Activated T-helper 1 cell treated with anti-CD3 and anti-CD28 coated beads, Interleukin-2, amount 50 U/mL, for 16 hours (primary cell): Measurements from ENCODE around the gene DNAH9.

Experiments
- DNase-seq, 2 donors: peaks; one replicate each; pipeline ENCODE4 v3.0.0-alpha.2; 2020; ENCODE audit warnings: low read depth in 1 of 2, low spot score in 1 of 2

Gene DNAH9

GRCh38 chr17:11610999-11611566 is 12.8 kb downstream of the DNAH9 start:
- no peak for DNase-seq

- DNase-seq: no peak
These were observed 14.7 kb downstream of the DNAH9 start for GRCh38 chr17:11612956-11613355.

DNA sequence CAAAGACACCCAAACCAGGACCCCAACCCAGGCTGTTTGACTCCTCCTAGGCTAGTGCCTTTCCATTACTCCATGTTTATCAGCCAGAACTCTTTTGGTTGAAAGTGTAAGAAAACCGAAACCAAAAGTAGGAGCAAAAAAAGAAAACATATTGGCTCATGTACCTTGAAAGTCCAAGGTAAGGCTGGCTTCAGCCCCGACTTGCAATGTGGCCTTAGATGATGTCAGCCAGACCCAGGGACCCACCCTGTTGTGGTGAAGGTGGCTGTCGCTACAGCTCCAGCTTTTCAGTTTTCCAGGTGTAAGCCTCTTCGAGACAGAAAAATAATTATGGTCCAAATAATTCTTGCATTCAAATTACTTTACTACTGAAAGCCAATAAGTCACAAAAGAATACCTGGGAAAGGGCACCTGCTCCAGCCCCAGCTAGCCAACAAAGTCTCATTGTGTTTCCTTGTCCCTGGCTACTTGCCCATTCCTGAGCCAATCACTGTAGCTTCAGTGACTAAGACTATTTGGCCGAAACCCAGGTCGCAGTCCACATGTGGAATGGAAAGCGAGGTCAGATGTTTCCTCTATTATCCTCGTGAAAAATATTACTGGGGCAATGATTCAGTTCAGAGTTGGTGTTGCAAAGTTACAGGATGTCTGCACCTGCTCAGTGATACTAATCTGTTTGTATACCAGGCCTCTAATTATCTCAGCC is 20.7 kb downstream of the DNAH9 start:
- no peak for DNase-seq

DNA sequence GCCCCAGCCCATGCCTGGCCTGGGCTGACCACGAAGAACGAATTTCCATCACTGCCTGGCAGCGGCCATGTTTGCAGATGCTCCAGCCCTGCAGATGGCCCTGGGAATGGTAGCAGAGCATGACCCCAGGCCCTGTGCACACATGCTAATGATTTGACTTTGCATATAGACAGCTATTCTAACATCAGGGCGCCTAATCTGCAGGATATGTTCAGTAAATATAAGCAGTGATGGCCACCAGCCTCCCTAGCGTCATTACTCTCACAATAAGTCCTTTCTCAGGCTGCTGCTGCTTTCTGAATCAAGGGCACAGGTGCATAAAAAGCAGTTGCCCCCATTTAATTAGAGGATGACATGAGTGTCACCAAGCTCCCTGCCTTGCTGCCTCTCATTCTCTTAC is 24.2 kb downstream of the DNAH9 start:
- DNase-seq: no peak

- DNase-seq: no peak
These were observed 26.7 kb downstream of the DNAH9 start for GRCh38 chr17:11624976-11625375.

DNA sequence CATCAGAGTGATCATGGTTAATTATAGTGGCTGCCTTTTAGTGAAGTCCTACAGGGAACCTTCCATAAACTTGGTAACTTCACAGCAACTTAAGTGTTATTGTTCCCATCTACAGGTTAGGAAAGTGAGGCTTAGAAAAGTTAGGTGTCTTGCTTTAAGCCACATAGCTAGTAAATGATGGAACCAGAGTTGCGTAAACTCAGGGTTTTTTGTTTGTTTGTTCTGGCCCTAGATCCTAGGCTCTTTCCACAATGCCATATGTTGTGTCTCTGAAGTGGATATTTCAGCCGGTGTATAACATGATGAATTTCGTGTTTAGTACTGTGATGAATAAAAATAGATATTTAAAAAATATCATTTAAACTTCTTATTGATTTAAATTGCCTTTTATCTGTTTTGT is 27.6 kb downstream of the DNAH9 start:
- no peak for DNase-seq

DNA sequence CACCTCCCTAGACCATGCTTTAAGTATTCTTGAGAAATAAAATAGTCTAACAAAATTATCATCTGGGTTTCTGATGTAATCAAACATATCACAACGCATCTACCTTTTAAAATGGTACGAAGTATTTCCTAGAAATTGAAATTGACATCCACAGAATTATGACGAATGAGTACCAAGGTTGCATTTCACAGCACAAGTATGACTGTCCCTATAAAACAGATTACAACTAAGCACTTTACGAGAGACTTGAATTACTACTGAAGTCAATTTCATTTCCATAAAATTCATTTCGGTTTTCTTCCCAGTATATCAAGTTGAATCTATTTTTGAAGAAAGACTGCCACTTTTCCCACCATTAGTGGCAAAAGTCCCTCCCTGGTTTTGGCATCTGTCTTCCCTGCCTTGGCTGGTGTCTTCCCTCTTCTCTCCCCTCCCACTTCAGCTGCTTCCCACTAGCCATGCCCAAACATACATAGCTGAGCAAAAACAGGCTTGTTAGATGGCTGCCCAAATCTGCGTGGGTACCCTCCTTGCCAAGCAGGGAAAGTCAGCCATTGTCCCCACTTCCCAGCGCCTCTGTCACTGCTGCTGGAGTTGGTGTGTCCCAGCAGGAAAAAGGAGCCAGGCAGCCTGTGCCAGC is 29.2 kb downstream of the DNAH9 start:
- no peak for DNase-seq

DNA sequence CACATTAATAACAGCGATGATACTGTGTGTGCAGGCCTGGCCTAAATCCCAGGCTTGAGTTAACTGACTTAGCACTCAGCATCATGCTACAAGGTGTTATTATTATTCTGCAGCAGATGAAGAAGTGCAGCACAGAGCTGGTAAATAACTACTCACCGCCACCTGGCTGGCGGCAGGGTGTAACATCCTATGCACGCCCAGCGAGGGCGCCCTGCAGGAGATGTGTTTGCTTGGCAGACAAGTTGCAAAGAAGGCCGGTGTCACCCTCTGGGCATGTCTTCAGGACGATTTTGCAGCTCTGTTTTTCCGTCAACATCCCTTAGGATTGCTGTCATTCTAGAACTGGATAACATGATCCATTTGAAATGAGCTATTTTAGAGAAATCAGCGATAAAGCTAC is 30.1 kb downstream of the DNAH9 start:
- DNase-seq: no peak

- no peak for DNase-seq
These were observed 30.6 kb downstream of the DNAH9 start for GRCh38 chr17:11628831-11629230.

DNA sequence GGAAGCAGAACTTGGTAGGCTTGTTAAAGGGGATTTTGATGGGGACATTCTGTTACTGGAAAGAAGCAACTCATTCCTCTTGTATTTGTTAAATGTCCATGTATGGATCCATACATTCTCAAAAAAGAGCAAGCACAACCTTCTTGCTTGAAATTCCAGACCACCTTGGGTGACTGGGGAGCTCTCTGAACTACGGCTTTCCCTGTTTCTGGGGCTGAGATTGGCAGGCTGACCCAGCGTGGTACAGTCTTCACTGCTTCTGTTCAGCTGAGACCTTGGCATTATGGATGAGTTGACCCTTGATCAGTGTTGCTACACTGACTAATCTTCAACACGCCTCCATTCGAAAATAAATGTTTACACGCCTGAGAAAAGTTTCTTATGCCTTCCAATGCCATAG is 38.5 kb downstream of the DNAH9 start:
- no peak for DNase-seq

GRCh38 chr17:11637796-11638195 is 39.5 kb downstream of the DNAH9 start:
- DNase-seq: no peak

DNA sequence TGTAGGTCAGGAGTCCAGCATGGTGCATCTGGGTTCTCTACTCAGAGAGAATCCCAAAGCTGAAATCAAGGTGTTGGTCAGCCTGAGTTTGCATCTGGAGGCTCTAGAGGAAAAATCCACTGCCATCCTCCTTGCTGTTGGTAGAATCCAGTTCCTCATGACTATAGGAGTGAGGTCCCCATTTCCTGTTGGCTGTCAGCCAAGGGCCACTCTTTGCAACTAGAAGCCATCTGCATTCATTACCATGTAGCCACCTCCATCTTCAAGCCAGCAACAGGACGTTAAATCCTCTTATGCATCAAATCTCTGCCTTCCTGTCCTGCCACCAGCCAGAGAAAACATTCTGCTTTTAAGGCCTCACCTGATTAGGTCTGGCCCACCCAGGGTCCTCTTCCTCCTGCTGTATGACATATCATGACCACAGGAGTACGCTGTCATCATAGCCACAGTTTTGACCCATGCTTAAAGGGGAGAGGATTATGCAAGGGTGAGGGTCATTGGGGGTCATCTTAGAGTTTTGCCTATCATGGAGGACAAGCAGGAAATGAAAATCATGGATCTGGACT is 40.5 kb downstream of the DNAH9 start:
- no peak for DNase-seq

DNA sequence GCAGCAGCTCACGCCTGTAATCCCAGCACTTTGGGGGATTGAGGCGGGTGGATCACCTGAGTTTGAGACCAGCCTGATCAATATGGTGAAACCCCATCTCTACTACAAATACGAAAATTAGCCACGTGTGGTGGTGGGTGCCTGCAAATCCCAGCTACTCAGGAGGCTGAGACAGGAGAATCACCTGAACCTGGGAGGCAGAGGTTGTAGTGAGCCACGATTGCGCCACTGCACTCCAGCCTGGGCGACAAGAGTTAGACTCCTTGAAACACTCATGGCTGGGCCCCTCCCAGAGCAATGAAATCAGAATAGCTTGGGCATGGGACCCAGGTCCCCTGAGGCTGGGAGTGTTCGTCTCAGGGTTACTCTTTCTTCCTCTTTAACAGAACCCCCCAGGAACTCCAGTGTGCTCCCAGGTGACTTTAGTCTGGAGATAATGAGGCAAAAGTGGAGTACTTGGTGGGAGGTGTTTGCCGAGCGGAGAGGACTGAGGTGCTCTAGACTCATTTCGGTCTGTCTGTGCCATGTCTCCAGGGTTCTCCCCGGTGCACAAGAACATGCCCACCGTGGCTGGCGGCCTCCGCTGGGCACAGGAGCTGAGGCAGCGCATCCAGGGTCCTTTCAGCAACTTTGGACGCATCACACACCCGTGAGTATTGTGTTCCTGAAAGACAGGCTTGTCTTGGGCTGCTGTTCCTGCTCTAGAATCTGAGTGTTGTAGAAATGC is 41.6 kb downstream of the DNAH9 start:
- DNase-seq: no peak

DNA sequence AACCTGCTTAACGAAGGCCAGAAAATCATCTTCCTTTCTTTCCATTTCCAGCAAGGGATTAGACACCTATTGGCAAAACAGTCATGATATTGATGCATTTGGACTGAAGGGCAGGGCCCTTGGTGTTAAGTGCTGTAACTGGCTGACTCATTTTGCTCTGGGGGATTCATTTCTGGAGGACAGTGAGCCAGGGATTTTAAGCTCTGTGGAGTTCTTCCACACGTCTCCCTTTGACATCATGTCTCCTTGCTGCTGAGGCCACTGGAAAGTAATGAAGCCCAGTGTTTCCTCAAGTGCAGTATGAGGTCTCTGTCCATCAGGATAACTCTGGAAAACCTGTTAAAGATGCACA is 42.2 kb downstream of the DNAH9 start:
- no peak for DNase-seq

- DNase-seq: no peak
These were observed 43.4 kb downstream of the DNAH9 start for GRCh38 chr17:11641521-11642275.

DNA sequence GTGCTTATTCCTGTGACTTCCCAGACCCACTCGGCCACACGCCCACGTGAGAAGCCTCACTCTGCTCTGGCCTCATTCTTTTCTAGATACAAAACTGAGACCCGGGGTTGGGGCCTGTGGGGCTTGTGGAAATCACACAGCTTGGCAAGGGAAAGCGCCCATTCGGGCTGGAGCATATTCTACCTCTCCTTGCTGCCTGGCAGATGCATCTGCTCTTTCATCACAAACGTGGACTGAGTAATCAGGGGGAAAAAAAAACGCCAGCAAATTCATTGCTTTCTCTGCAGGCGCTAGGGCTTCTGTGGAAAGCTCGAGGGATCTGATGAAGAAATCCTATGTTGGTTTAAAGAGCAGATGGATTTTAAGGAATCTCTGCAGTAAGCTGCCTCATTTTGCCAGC is 44.4 kb downstream of the DNAH9 start:
- DNase-seq: no peak

GRCh38 chr17:11643851-11644250 is 45.6 kb downstream of the DNAH9 start:
- no peak for DNase-seq

GRCh38 chr17:11644265-11645212 is 46.3 kb downstream of the DNAH9 start:
- DNase-seq: no peak

DNA sequence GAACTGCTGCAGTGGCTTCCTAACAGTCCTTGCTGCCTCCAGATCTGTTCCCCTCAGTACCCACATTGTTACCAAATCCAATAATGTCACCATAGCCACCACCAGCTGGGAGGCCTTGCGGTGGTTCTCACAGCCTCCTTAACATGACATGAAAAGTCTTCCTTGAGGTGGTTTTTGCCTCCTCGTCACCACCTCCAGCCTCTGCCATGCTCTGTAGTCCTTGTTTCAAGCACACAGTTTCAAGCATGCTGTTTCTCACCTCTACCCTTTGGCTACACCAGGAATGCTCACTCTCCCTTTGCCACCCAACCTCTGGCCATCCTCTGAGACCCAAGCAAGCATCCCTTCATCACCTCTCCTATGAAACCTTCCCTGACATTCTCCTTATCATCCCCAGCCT is 47.2 kb downstream of the DNAH9 start:
- DNase-seq: no peak

- DNase-seq: no peak
These were observed 52.8 kb downstream of the DNAH9 start for GRCh38 chr17:11651089-11651488.
